Urinary bladder (tissue), 4 donors: ENCODE data around the gene FGB. TPM values are rescaled to one million over a fixed set of nuclear protein-coding genes. Genes with fewer than 3 reads are reported as not detected.

Experiments used
- DNase-seq: peaks from one replicate; pipeline ENCODE4 v3.0.0-alpha.2; 2015; ENCODE audit errors: extremely low spot score
- H3K27ac ChIP-seq: one replicate; pipeline ENCODE4 v1.5.1; 2013; ENCODE audit warnings: low read depth, mild to moderate bottlenecking, moderate library complexity
- H3K36me3 ChIP-seq: one replicate; pipeline ENCODE4 v1.6.1; 2013; ENCODE audit warnings: mild to moderate bottlenecking, moderate library complexity; ENCODE audit not compliant: insufficient read depth
- H3K4me1 ChIP-seq: one replicate; pipeline ENCODE4 v1.6.1; 2013; ENCODE audit warnings: mild to moderate bottlenecking, moderate library complexity; ENCODE audit not compliant: insufficient read depth
- H3K4me3 ChIP-seq: one replicate; pipeline ENCODE4 v1.5.1; 2013; ENCODE audit warnings: low read depth, low read length
- WGBS: extraction: QIAGEN DNeasy Blood & Tissue Kit; methylation state at CpG from one replicate; pipeline ENCODE4 v1.1.7; 2013; 5-methylcytosine and 5-hydroxymethylcytosine counted together
- polyA plus RNA-seq: library from polyadenylated mRNA; stranded (reverse); fragments of 200-250 nt; gene quantifications from one replicate; pipeline ENCODE4 v1.2.3, GENCODE V29; 2013
- total RNA-seq: library from RNA; depleted of rRNA; stranded (reverse); fragments of >200 nt; gene quantifications from one replicate; pipeline ENCODE4 v1.2.3, GENCODE V29; 2014
- donor health status: healthy with polysubstance abuse.
- donor health status: healthy.

FGB gene
- total and polyA plus RNA-seq, 2 donors: 11.6 TPM; not detected in 1

DNA sequence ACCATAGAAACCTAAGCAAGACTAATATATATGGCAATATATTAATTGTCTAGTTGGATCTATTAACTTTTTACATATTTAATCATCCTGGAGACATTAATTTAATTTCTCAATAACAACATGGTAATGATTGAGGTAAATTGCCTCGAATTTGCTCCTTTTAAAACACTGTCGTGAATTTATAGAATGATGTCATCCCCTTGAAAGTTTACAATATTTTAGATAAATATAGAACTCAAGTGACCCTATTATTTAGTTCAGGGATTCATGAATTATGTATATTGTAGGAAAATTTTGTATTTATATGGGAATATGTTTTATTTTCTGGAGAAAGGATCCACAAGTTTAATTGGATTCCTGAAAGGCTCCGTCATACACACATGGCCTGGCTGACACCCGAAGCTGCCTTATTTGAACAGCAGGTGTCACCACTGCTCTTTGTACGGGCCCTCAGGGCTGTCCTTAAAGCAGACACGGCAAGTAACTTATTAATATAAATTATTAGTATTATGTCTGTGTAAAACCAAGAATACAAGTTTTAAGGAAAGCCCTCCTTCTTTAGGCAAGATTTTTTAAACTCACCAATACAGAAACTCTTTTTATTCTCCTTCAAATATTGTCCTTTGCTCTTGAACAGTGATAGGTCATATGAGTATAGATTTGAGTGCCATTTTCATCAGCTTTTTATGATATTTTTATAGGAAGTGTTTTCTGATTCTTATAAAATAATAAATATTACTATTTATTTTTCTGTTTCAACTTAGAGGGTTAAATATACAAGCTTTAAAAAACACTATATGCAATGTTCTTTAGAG, 10.7 kb upstream of the FGB start:
- DNase-seq: peak; percentile 66
- Histone ChIP-seq H3K4me1 (peaks cover 1% of the 10 kb centered on the region), H3K4me3 (no peak overlapping the region), H3K36me3 (no peaks in the 10 kb centered on the region), H3K27ac (no peak overlapping the region)
- WGBS: 16% methylated on average over 6 of the region's 6 CpGs

DNA sequence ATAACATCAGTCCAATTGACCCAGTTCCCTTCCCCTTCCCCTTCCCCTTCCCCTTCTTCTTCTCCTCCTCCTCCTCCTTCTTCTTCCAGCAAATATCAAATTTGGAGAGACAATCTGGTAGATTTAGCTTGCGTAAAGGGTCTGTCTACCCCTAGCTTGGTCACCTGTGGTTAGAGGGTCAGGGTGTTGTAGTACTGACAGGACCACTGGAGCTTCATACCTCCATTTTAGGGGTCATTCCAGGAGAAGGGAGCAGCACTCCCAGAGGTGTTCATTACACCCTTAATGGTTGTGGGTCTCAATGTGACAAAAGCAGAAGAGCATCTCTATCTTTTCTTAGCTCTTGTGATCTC, 3.7 kb upstream of the FGB start:
- no peak for DNase-seq
- H3K36me3 ChIP-seq: no peaks in the 10 kb centered on the region
- no peaks in the 10 kb centered on the region for H3K4me1 ChIP-seq
- no peak overlapping the region for H3K27ac ChIP-seq
- H3K4me3 ChIP-seq: no peak overlapping the region
- WGBS: 87% methylated on average over 1 of the region's 1 CpG

DNA sequence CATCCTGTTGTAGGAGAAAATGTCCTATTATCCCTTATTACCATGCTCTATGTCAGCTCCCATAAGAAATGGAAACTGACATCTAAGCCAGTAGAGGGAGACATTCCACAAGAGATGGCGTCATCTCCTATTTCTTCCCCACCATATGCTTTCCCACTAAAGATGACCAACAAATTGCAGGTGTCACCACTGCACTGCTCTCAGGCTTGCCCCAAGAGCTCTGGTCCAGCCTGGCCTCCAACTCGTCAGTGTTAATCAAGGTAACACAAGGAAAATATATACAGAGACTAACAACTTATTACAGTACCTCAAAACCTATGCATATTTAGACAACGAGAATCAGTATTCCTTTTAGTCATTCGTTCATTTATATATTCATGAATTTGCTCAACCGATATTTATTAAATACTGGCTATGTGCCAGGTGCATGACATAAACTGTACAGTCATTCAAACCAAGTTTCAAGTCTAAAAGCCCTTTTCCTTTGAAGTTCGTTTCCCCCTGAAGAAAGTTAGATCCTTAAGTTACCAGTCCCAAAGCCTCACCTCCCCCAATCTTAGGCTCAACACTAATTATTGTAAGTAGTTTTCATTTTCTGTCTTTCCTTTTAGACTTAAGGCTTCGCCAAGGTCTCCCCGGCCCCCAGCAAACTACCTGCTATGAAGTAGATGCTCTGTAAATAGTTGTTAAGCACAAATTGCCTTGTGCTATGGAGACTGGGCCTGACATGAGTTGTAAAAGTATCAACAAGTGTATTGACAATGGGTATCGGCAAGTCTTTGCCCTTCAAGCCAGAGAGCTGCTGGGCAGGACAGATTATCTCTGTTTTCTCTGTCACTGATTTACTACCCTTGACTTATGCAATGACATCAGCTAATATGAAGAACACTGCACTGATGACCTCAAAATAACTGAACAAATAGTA, 3.1 kb upstream of the FGB start:
- H3K27ac ChIP-seq: no peak overlapping the region
- no peak for DNase-seq
- WGBS: 67% methylated on average over 9 of the region's 9 CpGs
- H3K36me3 ChIP-seq: no peaks in the 10 kb centered on the region
- H3K4me3 ChIP-seq: no peak overlapping the region
- H3K4me1 ChIP-seq: no peaks in the 10 kb centered on the region

DNA sequence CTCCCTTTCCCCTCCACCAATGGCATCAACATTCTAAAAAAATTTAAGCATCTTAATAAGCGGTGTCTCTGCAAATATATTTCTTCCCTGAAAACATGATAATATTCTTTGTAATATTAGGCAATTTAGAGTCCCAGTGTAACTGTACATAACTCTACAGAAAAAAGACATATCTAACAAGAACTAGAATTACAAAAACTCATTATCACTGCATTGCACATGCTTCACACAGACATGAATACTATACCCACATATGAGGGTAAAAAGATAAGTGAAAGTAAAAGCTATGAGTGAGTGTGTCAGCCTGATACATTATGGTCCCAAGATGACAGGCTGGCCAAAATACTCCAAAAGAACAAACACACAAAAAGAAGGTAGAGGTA, 2.4 kb upstream of the FGB start:
- Histone ChIP-seq H3K36me3 (no peaks in the 10 kb centered on the region), H3K4me1 (no peaks in the 10 kb centered on the region), H3K4me3 (no peak overlapping the region), H3K27ac (no peak overlapping the region)
- DNase-seq: no peak
- 91% methylated on average over 1 of the region's 1 CpG for WGBS

DNA sequence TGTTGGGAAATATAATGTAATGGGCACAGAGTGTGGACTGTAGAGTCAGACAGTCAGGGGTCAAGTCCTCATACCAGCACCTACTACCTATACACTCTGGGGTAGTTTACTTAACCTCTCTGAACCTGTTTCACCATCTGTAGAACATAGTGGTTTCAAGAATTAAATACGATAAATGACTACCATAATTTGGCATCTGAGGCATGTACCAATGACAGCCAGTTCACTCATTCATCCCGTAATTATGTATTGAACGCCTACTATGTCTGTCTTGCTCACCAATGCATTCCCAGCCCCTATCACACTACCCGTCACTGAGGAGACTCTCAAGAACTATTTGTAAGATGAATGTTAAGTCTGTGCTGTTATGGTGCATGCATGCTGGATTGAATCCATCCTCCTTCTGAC, 2.0 kb upstream of the FGB start:
- DNase-seq: no peak
- H3K4me3 ChIP-seq: no peak overlapping the region
- no peaks in the 10 kb centered on the region for H3K4me1 ChIP-seq
- 75% methylated on average over 4 of the region's 4 CpGs for WGBS
- no peaks in the 10 kb centered on the region for H3K36me3 ChIP-seq
- H3K27ac ChIP-seq: no peak overlapping the region

DNA sequence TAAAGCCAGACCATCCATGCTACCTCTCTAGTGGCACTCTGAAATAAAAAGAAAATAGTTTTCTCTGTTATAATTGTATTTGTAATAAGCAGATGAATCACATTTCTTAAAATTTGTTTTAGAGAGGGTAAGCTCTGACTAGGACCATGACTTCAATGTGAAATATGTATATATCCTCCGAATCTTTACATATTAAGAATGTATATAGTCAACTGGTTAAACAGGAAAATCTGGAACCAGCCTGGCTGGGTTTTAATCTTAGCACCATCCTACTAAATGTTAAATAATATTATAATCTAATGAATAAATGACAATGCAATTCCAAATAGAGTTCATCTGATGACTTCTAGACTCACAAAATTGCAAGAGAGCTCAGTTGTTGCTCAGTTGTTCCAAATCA, 1.5 kb downstream of the FGB start:
- no peak for DNase-seq
- 85% methylated on average over 1 of the region's 1 CpG for WGBS
- Histone ChIP-seq H3K4me1 (no peaks in the 10 kb centered on the region), H3K36me3 (no peaks in the 10 kb centered on the region), H3K27ac (no peak overlapping the region), H3K4me3 (no peak overlapping the region)

DNA sequence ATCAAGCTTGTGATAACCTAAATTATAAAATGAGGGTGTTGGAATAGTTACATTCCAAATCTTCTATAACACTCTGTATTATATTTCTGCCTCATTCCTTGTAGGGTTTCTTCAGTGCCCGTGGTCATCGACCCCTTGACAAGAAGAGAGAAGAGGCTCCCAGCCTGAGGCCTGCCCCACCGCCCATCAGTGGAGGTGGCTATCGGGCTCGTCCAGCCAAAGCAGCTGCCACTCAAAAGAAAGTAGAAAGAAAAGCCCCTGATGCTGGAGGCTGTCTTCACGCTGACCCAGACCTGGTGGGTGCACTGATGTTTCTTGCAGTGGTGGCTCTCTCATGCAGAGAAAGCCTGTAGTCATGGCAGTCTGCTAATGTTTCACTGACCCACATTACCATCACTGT, 2.9 kb downstream of the FGB start:
- H3K36me3 ChIP-seq: no peaks in the 10 kb centered on the region
- WGBS: 91% methylated on average over 6 of the region's 6 CpGs
- DNase-seq: no peak
- no peak overlapping the region for H3K27ac ChIP-seq
- no peaks in the 10 kb centered on the region for H3K4me1 ChIP-seq
- no peak overlapping the region for H3K4me3 ChIP-seq

DNA sequence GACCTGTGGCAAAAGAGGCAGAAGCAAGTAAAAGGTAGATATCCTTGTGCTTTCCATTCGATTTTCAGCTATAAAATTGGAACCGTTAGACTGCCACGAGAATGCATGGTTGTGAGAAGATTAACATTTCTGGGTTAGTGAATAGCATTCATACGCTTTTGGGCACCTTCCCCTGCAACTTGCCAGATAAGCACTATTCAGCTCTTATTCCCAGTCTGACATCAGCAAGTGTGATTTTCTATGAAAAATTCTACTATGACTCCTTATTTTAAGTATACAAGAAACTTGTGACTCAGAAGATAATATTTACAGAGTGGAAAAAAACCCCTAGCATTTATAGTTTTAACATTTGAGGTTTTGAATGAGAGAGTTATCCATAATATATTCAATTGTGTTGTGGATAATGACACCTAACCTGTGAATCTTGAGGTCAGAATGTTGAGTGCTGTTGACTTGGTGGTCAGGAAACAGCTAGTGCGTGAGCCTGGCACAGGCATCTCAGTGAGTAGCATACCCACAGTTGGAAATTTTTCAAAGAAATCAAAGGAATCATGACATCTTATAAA, 3.9 kb downstream of the FGB start:
- DNase-seq: no peak
- no peaks in the 10 kb centered on the region for H3K36me3 ChIP-seq
- no peak overlapping the region for H3K27ac ChIP-seq
- no peaks in the 10 kb centered on the region for H3K4me1 ChIP-seq
- 76% methylated on average over 5 of the region's 5 CpGs for WGBS
- H3K4me3 ChIP-seq: no peak overlapping the region

DNA sequence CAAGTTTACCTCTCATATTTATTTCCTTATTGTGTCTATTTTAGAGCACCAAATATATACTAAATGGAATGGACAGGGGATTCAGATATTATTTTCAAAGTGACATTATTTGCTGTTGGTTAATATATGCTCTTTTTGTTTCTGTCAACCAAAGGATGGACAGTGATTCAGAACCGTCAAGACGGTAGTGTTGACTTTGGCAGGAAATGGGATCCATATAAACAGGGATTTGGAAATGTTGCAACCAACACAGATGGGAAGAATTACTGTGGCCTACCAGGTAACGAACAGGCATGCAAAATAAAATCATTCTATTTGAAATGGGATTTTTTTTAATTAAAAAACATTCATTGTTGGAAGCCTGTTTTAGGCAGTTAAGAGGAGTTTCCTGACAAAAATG, 6.2 kb downstream of the FGB start:
- Histone ChIP-seq H3K27ac (no peak overlapping the region), H3K36me3 (no peaks in the 10 kb centered on the region), H3K4me3 (no peak overlapping the region), H3K4me1 (no peaks in the 10 kb centered on the region)
- DNase-seq: no peak
- 28% methylated on average over 3 of the region's 3 CpGs for WGBS

DNA sequence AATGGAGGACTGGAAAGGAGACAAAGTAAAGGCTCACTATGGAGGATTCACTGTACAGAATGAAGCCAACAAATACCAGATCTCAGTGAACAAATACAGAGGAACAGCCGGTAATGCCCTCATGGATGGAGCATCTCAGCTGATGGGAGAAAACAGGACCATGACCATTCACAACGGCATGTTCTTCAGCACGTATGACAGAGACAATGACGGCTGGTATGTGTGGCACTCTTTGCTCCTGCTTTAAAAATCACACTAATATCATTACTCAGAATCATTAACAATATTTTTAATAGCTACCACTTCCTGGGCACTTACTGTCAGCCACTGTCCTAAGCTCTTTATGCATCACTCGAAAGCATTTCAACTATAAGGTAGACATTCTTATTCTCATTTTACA, 6.8 kb downstream of the FGB start:
- 89% methylated on average over 5 of the region's 5 CpGs for WGBS
- Histone ChIP-seq H3K4me3 (no peak overlapping the region), H3K27ac (no peak overlapping the region), H3K4me1 (no peaks in the 10 kb centered on the region), H3K36me3 (no peaks in the 10 kb centered on the region)
- no peak for DNase-seq

DNA sequence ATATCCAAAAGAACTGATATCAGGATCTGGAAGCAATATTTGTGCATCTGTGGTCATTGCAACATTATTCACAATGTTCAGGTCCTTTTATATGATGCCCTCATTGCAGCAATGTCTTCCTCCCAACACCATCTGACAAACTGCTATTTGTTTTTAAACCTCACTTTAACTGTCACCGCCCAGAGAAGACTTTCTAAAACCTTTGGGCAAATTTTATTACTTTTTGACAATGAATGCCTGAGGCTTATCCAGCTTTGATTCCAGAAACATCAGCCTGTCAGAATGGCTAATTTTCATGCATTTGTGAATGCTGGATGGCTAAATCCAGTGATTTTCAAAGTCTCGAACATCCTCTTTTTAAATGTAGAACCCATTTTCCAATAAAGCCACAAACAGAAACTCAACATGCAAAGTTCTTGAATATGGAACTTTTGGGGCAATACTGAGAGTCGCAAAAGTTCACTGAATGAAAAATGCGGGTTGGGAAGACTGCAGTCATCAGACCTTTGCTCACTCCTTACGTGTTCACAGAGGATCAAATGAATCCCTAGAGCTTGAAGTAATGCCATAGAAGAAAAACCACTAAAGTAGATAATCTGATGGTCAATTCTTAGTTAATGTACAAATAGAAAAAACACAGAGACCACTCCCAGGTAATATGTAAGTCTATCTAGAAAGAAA, 10.5 kb downstream of the FGB start:
- 85% methylated on average over 5 of the region's 5 CpGs for WGBS
- Histone ChIP-seq H3K27ac (no peak overlapping the region), H3K4me3 (no peak overlapping the region), H3K36me3 (no peaks in the 10 kb centered on the region), H3K4me1 (no peaks in the 10 kb centered on the region)
- DNase-seq: no peak

DNA sequence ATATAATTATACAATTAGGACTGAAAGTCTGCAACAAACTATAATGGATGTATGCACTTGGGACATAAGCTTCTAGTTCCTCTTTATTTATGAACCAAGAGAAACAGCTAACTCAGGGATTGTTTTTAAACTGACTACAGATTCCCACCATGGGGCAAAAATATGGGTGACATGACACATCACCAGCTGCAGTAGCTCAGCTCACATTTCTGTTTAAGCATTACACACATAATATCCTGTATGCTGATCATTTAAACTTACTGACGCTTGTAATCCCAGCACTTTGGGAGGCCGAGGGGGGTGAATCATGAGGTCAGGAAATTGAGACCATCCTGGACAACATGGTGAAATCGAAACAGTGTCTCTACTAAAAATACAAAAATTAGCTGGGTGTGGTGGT, 11.5 kb downstream of the FGB start:
- Histone ChIP-seq H3K27ac (no peak overlapping the region), H3K4me3 (no peak overlapping the region), H3K4me1 (no peaks in the 10 kb centered on the region), H3K36me3 (no peaks in the 10 kb centered on the region)
- no peak for DNase-seq
- 55% methylated on average over 3 of the region's 3 CpGs for WGBS

DNA sequence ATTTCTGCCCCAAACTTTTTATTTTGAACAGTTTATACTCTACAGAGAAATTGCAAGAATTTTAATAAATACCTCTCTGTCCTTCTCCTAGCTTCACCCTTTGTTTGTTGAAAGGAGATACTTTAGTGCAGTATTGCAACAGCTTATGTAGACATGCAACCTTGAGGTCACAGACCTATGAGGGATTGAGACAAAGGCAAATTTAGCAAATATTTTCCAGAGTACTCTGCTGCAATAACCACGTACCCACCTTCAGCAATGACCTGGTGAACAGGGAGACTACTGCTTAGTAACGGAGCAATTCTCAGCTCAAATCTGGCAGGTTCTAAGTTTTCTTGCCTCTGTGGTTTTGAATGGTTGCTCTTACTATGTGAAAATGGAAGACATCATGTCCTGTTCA, 14.5 kb downstream of the FGB start:
- no peak for DNase-seq
- WGBS: 83% methylated on average over 2 of the region's 2 CpGs
- no peaks in the 10 kb centered on the region for H3K36me3 ChIP-seq
- no peak overlapping the region for H3K27ac ChIP-seq
- H3K4me3 ChIP-seq: no peak overlapping the region
- no peaks in the 10 kb centered on the region for H3K4me1 ChIP-seq
